GM21576 (cell line): Measurements from ENCODE around the gene SEMA4C.

ENCODE experiments used
- ATAC-seq: cut with Tn5 transposase; IDR thresholded peaks from one replicate; pipeline ENCODE4 v1.9.1; 2021; ENCODE audit warnings: mild to moderate bottlenecking, moderate library complexity; ENCODE audit not compliant: unreplicated experiment

SEMA4C gene

DNA sequence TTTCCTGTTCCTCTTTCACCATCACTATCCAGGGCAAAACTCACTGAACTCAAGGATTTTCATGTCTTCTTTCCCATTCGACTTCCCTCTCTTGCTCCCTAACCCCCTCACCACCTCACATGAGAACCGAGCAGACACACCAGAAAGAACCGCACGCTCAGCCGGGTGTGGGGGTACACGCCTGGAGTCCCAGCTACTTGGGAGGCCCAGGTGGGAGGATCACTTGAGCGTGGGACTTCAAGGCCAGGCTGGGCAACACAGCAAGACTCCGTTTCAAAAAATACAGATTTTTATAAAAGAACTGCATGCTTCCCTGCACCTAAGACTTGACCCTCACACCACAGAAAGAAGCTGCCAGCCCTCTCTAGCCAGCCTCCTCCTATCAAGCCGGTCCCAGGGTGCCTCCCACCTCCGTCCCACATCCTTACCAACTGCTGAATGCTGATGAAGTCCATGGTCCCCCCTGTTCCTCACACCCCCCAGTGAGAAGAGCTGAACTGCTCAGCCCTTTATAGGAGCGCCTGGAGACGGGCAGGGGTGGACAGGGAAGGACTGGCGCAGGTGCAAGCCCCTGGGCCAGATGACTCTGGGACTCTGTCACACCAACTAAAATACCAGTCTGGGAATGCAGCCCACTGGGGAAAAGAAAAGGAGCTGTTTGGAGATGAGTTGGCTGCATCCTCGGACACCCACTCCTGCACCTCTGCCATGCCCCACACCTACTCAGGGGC lies 26.2 kb downstream of the SEMA4C start, which contains the start of gene ANKRD23:
ANKRD23 (minus strand) TSS at position 484 of the 731 bp plus-strand sequence; CDS start at position 455, 29 bp downstream.
- ATAC-seq: no peak

DNA sequence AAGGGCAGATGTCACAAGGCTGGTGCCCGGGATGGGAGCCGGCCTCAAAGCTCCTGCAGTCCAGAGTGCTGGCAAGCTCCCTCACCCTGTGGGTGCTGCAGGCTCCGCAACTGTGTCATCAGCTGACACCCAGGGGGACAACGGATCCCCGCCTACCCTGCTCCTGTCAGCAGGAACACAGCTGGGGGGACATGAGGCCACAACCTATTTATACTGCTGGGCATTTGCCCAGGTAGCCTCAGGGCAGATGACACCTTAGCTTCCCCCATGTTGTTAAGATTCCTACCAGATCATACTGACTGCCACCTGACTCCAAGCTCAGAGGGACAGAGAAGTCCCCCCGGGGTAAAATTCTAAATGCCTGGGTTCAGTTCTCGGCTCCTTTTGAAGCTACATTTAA lies 27.3 kb downstream of the SEMA4C start:
- no peak for ATAC-seq

GRCh38 chr2:96841701-96842495 lies 28.0 kb downstream of the SEMA4C start:
- no peak for ATAC-seq

- ATAC-seq: no peak
Measured at GRCh38 chr2:96839875-96840850, 29.7 kb downstream of the SEMA4C start.

- peak; percentile 73 for ATAC-seq
Measured at GRCh38 chr2:96839293-96839874, 30.5 kb downstream of the SEMA4C start.

GRCh38 chr2:96838345-96839292 lies 31.3 kb downstream of the SEMA4C start:
- peak; percentile 14 for ATAC-seq

GRCh38 chr2:96837575-96837974 lies 32.3 kb downstream of the SEMA4C start:
- ATAC-seq: no peak

DNA sequence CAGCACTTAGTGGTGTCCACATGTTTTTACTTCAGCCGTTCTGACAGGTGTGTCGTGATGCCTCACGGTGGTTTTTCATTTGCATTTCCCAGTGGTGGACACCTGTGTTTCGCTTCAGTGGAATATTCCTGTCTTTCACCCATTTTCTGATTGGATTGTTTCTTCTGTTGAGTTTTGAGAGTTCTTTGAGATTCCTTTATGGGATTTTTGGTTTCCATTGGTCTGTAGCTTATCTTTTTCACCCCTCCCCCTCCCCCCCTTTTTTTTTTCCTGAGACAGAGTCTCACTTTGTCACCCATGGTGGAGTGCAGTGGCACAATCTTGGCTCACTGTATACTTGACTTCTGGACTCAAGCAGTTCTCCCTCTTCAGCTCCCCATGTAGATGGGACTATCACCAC lies 34.0 kb downstream of the SEMA4C start:
- no peak for ATAC-seq

- no peak for ATAC-seq
Measured at GRCh38 chr2:96832754-96833507, 36.9 kb downstream of the SEMA4C start.

GRCh38 chr2:96832408-96832753 lies 37.5 kb downstream of the SEMA4C start:
- no peak for ATAC-seq

DNA sequence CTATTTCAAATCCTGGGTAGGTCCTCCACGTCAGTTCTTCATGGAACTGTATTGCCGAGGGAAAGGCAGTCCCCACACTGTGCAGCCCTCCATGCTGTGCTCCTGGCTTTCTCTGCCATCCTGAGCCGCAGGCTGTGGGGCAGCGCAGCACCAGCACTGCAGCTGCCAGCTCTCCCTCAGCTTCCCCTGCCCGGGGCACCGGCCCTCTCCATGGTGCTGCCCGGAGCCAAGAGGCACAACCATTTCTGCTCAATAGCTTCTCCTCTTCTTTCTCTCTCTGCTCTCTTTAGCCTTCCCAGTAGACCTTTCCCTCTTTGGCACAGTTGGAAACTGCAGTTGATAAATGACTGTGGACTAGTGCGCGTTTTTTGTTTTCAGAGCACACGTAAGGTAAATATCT lies 38.2 kb downstream of the SEMA4C start:
- ATAC-seq: no peak

- ATAC-seq: no peak
Measured at GRCh38 chr2:96830044-96830562, 39.8 kb downstream of the SEMA4C start.

DNA sequence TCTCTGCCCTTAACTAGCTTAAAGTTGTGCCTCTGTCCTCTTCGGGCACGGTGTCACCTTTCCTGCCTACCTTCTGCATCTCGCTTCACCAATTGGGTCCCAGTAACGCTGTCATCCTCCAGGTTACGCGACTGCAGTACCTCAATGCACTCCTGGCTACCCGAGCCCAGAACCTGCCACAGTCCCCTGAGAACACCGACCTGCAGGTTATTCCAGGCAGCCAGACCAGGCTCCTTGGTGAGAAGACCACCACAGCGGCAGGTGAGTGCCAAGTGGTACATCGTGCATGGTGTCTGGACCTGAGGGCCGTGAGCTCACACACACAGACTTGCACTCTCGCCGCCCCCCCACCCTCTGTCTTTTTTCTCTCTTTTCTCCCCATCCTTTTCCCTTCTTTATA lies 41.0 kb downstream of the SEMA4C start:
- ATAC-seq: no peak

GRCh38 chr2:96828436-96828835 lies 41.4 kb downstream of the SEMA4C start:
- ATAC-seq: no peak

DNA sequence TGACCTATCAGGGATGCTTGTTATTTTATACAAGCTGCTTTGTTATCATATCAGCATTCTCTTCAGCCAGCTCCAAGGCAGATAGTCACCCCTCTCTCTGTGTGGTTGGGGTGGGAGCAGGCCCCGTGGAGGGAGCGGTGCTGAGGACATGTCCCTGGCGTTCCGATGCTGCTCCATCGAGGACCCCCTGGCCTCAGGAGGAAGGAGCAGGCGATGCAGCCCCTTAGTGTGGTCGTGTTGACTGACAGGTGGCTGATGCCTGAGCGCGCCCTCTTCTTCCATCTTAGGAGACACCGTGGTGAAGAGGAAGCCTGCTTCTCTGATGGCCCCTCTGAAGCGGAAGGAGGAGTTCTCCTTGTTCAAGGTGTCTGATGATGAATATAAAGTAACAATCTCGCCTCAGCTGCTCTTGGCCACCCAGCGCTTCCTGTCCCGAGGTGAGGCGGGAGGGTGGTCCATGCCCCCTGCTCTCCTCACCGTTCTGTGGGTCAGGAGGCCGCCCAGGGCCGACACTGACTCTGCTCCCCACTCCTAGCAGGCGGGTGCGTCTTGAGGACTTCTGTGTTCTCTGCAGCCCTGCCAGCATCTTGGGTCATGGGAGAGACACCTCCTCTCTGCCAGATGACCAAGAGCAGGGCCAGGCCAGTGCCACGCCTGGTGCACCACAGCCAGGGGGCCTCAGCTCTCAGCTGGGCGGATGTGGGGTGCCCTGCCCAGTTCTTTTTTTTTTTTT lies 43.2 kb downstream of the SEMA4C start:
- ATAC-seq: no peak

GRCh38 chr2:96825057-96825456 lies 44.8 kb downstream of the SEMA4C start:
- no peak for ATAC-seq

DNA sequence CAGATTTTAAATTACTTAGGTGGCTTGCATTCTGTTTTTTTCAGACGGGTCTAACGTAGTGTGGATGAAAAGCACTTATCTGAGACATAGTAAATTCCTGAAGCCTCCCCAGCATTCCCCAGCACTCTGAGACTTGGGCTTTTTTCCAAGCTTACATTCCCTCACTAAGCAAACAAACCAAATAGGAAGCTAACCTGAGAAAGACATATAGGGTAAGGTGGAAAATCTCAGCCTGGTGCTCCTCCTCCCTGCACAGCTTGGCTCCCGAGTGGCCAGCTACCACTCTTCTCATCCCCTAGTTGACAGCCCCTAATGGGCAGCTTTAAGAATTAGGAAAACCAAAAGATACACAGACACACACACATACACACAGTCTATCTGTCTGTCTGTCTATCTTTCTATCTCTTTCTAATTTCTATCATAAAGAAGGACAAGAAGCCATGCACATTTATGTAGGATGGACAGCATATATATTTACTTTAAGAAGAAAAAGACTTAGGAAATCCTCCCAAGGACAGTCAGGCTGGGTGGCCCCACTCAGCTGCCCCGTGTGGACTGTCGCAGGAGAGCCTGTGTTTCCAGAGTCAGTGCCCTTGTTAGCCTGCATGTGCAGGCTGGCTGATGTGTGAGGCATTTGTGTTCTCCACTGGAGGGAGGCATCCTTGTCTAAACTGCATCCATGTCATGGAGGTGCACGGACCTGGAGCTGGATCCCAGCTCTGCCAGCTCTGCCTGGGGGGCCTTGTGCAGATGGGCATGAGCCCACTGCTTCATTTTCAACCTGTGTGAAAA lies 45.6 kb downstream of the SEMA4C start:
- no peak for ATAC-seq
